Effector memory CD4-positive, alpha-beta T cell (primary cell): Measurements from ENCODE around the gene VRK2.
"Not testable (repeated sequence)": the region's sequence is repeated elsewhere in the genome, so short reads cannot be mapped to it uniquely, and the experiment has no call there.

ENCODE experiments used
- DNase-seq, 3 donors: peaks; one replicate each; pipeline ENCODE4 v3.0.0-alpha.2; 2020
- H3K27ac ChIP-seq: 2 replicates; pipeline ENCODE4 v1.7.0; 2013; ENCODE audit warnings: mild to moderate bottlenecking, low read length, moderate library complexity; ENCODE audit not compliant: insufficient read depth, poor library complexity, severe bottlenecking
- H3K27me3 ChIP-seq: replicated peaks from 2 replicates; pipeline ENCODE4 v1.7.0; 2013; ENCODE audit warnings: mild to moderate bottlenecking, low read length; ENCODE audit not compliant: insufficient read depth, control insufficient read depth, poor library complexity, severe bottlenecking
- H3K36me3 ChIP-seq: 2 replicates; pipeline ENCODE4 v1.7.0; 2013; ENCODE audit warnings: mild to moderate bottlenecking, low read length, moderate library complexity; ENCODE audit not compliant: control insufficient read depth, insufficient read depth
- H3K4me1 ChIP-seq: 2 replicates; pipeline ENCODE4 v1.7.0; 2013; ENCODE audit warnings: low read length, mild to moderate bottlenecking; ENCODE audit not compliant: control insufficient read depth, insufficient read depth, poor library complexity, severe bottlenecking
- H3K4me3 ChIP-seq: 2 replicates; pipeline ENCODE4 v1.7.0; 2013; ENCODE audit warnings: low read length, low read depth, mild to moderate bottlenecking; ENCODE audit not compliant: insufficient read depth, poor library complexity, severe bottlenecking
- H3K9me3 ChIP-seq: 2 replicates; pipeline ENCODE4 v1.7.0; 2013; ENCODE audit warnings: mild to moderate bottlenecking, low read length, moderate library complexity; ENCODE audit not compliant: control insufficient read depth

Gene VRK2

GRCh38 chr2:58101500-58101899 lies 54.9 kb downstream of the VRK2 start:
- H3K4me3 ChIP-seq: no peak overlapping the region
- no peaks in the 10 kb centered on the region for H3K9me3 ChIP-seq
- DNase-seq: no peak
- no peak overlapping the region for H3K27ac ChIP-seq
- no peaks in the 10 kb centered on the region for H3K27me3 ChIP-seq
- no peaks in the 10 kb centered on the region for H3K36me3 ChIP-seq
- H3K4me1 ChIP-seq: no peaks in the 10 kb centered on the region

GRCh38 chr2:58106896-58107295 lies 60.3 kb downstream of the VRK2 start:
- Histone ChIP-seq H3K36me3 (no peaks in the 10 kb centered on the region), H3K27me3 (no peaks in the 10 kb centered on the region), H3K4me1 (no peaks in the 10 kb centered on the region), H3K9me3 (no peaks in the 10 kb centered on the region), H3K4me3 (no peak overlapping the region), H3K27ac (no peak overlapping the region)
- DNase-seq: no peak

GRCh38 chr2:58107803-58108710 lies 61.5 kb downstream of the VRK2 start:
- DNase-seq: no peak
- H3K4me3 ChIP-seq: no peak overlapping the region
- no peak overlapping the region for H3K27ac ChIP-seq
- no peaks in the 10 kb centered on the region for H3K9me3 ChIP-seq
- no peaks in the 10 kb centered on the region for H3K27me3 ChIP-seq
- H3K4me1 ChIP-seq: no peaks in the 10 kb centered on the region
- H3K36me3 ChIP-seq: no peaks in the 10 kb centered on the region

- Histone ChIP-seq H3K27me3 (no peaks in the 10 kb centered on the region), H3K4me3 (no peak overlapping the region), H3K27ac (no peak overlapping the region), H3K4me1 (no peaks in the 10 kb centered on the region), H3K36me3 (no peaks in the 10 kb centered on the region), H3K9me3 (no peaks in the 10 kb centered on the region)
- no peak for DNase-seq
Observed at GRCh38 chr2:58109481-58109880, 62.9 kb downstream of the VRK2 start.

GRCh38 chr2:58110765-58111164 lies 64.2 kb downstream of the VRK2 start:
- H3K4me1 ChIP-seq: no peaks in the 10 kb centered on the region
- H3K4me3 ChIP-seq: no peak overlapping the region
- no peaks in the 10 kb centered on the region for H3K9me3 ChIP-seq
- no peak for DNase-seq
- no peaks in the 10 kb centered on the region for H3K36me3 ChIP-seq
- H3K27me3 ChIP-seq: no peaks in the 10 kb centered on the region
- no peak overlapping the region for H3K27ac ChIP-seq

- DNase-seq, H3K27me3 ChIP-seq, H3K36me3 ChIP-seq, H3K9me3 ChIP-seq, H3K4me3 ChIP-seq, H3K27ac ChIP-seq, H3K4me1 ChIP-seq: not testable (repeated sequence)
Observed at GRCh38 chr2:58113563-58113962, 67.0 kb downstream of the VRK2 start.

GRCh38 chr2:58120626-58121229 lies 74.1 kb downstream of the VRK2 start:
- H3K4me3 ChIP-seq: no peak overlapping the region
- no peak overlapping the region for H3K27ac ChIP-seq
- no peaks in the 10 kb centered on the region for H3K27me3 ChIP-seq
- no peaks in the 10 kb centered on the region for H3K9me3 ChIP-seq
- H3K36me3 ChIP-seq: no peaks in the 10 kb centered on the region
- DNase-seq: no peak
- no peaks in the 10 kb centered on the region for H3K4me1 ChIP-seq

GRCh38 chr2:58122040-58122439 lies 75.4 kb downstream of the VRK2 start:
- no peaks in the 10 kb centered on the region for H3K36me3 ChIP-seq
- H3K9me3 ChIP-seq: no peaks in the 10 kb centered on the region
- DNase-seq: no peak
- no peak overlapping the region for H3K4me3 ChIP-seq
- H3K4me1 ChIP-seq: no peaks in the 10 kb centered on the region
- no peak overlapping the region for H3K27ac ChIP-seq
- H3K27me3 ChIP-seq: no peaks in the 10 kb centered on the region

GRCh38 chr2:58122540-58122939 lies 75.9 kb downstream of the VRK2 start:
- Histone ChIP-seq H3K9me3 (no peaks in the 10 kb centered on the region), H3K36me3 (no peaks in the 10 kb centered on the region), H3K27ac (no peak overlapping the region), H3K4me1 (no peaks in the 10 kb centered on the region), H3K4me3 (no peak overlapping the region), H3K27me3 (no peaks in the 10 kb centered on the region)
- no peak for DNase-seq

GRCh38 chr2:58127111-58127510 lies 80.5 kb downstream of the VRK2 start:
- Histone ChIP-seq H3K27ac (no peak overlapping the region), H3K4me1 (no peaks in the 10 kb centered on the region), H3K27me3 (no peaks in the 10 kb centered on the region)

More at GRCh38 chr2:58127111-58127510, 80.5 kb downstream of the VRK2 start:
- peaks cover 3% of the 10 kb centered on the region for H3K36me3 ChIP-seq
- DNase-seq: no peak
- H3K4me3 ChIP-seq: no peak overlapping the region
- no peaks in the 10 kb centered on the region for H3K9me3 ChIP-seq
